ENCODE data around the gene GAA. TPM values are rescaled to one million over a fixed set of nuclear protein-coding genes. Genes with fewer than 3 reads are reported as not detected.

The GAA gene
- polyA plus RNA-seq, 4 donors: 35.5 to 71.0 (median 42.4) TPM

DNA sequence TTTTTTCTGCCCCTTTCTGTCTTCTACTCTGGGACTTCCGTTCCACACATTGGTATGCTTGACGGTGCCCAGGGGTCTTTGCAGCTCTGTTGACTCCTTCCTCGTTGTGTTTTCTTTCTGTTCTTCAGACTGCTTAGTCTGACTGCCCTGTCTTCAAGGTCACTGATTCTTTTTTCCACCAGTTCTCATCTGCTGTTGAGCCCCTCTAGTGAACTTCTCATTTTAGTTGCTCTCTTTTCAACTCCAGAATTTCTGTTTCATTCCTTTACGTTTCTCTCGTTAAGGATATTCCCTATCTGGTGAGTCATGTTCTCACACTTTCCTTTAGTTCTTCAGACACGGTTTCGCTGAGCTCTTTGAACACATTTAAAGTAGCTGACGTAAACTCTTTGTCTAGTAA lies 13.8 kb downstream of the GAA start:
- DNase-seq (ENCODE audit: low read depth in 4 of 4, low spot score in 3 of 4): no peak

GRCh38 chr17:80116276-80116920 lies 15.0 kb downstream of the GAA start:
- no peak for DNase-seq (ENCODE audit: low read depth in 4 of 4, low spot score in 3 of 4)

- DNase-seq (ENCODE audit: low read depth in 4 of 4, low spot score in 3 of 4): no peak
Observed at GRCh38 chr17:80116921-80117380, 15.6 kb downstream of the GAA start.

- no peak for DNase-seq (ENCODE audit: low read depth in 4 of 4, low spot score in 3 of 4)
Observed at GRCh38 chr17:80117491-80118401, 16.4 kb downstream of the GAA start.

DNA sequence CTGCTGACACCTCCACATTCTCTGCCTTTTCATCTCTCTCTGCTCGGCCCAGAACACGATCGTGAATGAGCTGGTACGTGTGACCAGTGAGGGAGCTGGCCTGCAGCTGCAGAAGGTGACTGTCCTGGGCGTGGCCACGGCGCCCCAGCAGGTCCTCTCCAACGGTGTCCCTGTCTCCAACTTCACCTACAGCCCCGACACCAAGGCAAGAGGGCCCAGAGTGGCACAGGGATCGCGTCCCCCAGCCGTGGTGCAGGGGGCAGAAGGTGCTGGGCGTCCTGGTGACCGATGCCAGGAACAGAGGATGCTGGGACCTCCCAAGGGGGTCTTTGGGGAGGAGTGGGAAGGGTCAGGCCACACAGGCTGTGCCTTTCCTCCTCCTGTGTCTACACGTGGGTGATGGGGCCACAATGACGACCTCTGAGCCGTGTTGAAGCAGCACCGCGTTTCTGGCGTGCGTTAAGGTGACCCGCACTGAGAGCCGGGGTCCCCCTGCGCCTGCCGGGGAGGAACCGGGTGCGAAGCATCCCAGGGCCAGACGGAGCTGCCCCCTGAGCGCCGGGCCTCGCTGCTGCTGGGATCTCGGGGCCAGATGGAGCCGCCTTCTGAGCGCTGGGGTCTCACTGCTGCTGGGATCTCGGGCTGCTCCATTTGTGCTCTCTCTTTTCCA lies 17.4 kb downstream of the GAA start:
- DNase-seq (ENCODE audit: low read depth in 4 of 4, low spot score in 3 of 4): no peak

DNA sequence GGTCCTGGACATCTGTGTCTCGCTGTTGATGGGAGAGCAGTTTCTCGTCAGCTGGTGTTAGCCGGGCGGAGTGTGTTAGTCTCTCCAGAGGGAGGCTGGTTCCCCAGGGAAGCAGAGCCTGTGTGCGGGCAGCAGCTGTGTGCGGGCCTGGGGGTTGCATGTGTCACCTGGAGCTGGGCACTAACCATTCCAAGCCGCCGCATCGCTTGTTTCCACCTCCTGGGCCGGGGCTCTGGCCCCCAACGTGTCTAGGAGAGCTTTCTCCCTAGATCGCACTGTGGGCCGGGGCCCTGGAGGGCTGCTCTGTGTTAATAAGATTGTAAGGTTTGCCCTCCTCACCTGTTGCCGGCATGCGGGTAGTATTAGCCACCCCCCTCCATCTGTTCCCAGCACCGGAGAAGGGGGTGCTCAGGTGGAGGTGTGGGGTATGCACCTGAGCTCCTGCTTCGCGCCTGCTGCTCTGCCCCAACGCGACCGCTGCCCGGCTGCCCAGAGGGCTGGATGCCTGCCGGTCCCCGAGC lies 17.9 kb downstream of the GAA start:
- DNase-seq (ENCODE audit: low read depth in 4 of 4, low spot score in 3 of 4): no peak

GRCh38 chr17:80119839-80120238 lies 18.5 kb downstream of the GAA start:
- no peak for DNase-seq (ENCODE audit: low read depth in 4 of 4, low spot score in 3 of 4)

GRCh38 chr17:80122026-80122575 lies 20.7 kb downstream of the GAA start:
- DNase-seq (ENCODE audit: low read depth in 4 of 4, low spot score in 3 of 4): no peak

DNA sequence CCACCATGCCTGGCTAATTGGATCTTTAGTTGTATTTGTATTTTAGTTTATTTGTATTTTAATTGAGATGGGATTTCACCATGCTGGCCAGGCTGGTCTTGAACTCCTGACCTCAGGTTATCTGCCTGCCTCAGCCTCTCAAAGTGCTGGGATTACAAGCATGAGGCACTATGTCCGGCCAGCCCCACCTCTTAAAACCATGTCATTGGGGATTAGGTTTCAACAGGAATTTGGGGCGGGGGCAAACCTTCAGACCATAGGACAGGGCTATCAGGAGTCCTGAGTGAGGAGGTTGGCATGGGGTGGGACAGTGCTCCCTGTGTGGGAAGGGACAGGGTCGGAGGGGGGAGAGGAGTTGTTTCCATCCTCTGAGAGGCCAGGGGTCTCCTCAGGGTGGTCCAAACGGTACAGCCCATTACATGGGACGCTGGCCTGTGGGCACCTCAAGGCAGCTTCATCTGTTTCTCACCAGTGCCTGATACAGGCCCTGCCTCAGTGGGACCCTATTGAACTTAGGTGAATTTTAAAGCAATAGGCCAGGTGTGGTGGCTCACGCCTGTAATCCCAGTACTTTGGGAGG lies 21.6 kb downstream of the GAA start:
- no peak for DNase-seq (ENCODE audit: low read depth in 4 of 4, low spot score in 3 of 4)

DNA sequence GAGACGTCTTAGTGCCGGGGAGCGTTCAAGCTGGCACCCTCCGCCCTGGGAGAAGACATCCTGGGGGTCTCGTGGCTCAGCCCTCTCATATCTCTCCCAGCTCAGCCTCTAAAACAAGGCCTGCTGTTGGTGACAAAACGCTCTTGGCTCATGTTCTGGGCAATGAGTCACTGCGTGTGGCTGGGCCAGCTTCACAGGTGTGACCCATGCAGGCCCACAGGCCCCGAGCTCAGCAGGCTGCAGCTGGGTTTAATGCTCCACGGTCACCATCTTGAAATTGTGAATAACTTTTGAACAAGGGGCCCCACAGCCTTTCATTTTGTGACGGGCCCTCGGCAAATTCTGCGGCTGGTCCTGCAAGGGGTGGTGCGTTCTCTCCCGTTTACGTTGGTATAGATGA lies 22.4 kb downstream of the GAA start:
- no peak for DNase-seq (ENCODE audit: low read depth in 4 of 4, low spot score in 3 of 4)

GRCh38 chr17:80124351-80124981 lies 23.1 kb downstream of the GAA start:
- no peak for DNase-seq (ENCODE audit: low read depth in 4 of 4, low spot score in 3 of 4)

- DNase-seq (ENCODE audit: low read depth in 4 of 4, low spot score in 3 of 4): no peak
Observed at GRCh38 chr17:80125656-80126448, 24.5 kb downstream of the GAA start.

DNA sequence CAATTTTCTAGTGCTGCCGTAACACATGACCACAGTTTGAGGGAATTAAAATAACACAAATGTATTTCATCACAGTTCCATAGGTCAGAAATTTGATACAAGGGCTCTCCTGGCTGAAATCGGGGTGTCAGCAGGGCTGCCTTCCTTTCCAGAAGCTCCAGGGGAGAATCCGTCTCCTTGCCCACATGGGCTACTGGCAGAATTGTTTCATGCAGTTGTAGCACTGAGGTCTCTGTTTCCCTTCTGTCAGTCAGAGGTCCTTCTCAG lies 25.0 kb downstream of the GAA start:
- DNase-seq (ENCODE audit: low read depth in 4 of 4, low spot score in 3 of 4): no peak

DNA sequence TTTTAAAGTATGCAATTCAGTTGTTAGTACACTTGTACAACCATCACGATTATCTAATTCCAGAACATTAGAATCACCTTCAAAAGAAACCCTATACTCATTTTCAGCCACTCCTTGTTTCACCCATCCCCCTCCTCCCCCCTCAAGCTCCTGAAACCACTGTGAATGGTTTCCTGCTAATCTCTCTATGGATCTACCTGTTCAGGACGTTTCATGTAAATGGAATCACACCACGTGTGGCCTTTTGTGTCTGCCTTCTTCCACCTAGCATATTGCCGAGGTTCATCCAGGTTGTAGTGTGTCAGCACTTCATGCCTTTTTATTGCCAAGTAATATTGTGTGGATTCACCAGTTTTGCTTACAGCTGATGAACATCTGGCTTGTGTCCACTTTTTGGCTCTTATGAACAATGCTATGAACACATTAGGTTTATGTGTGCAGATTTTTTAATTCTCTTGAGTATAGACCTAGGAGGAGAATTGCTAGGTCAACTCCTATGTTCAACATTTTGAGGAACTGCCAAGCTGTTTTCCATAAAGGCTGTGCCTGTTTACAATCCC lies 27.7 kb downstream of the GAA start:
- DNase-seq (ENCODE audit: low read depth in 4 of 4, low spot score in 3 of 4): no peak

GRCh38 chr17:80130992-80131391 lies 29.6 kb downstream of the GAA start:
- DNase-seq (ENCODE audit: low read depth in 4 of 4, low spot score in 3 of 4): no peak

DNA sequence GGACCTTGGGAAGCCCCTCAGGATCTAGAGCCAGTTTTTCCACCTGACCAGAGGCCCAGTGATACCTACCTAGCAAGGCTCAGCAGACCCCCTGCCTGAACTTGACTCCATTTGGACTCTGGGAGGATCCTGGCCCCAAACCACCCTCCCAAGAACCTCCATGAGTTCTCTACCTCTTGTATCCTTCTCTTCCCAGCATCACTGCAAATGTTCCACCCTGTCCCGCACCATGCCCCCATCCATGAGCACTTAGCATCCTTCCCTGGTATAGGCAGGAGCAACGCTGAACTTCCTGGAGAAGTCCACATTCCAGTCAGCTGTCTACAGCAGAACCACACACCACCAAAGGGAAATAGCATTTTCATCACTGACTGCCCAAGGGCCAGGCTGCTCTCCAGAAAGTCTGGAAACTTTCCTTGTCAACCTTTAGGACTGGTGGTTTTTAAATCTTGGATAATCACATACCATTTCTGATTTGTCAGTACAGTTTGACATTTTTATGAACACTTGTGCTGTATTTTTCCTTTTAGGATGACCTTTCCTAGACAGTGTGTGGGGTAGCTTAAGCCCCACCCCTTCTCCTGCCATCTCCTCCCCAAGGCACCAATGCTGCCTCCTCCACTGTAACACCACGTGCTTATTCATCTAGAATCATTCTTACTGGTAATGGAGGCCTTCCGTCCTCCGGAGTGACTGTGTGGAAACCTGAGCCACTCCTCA lies 31.7 kb downstream of the GAA start:
- no peak for DNase-seq (ENCODE audit: low read depth in 4 of 4, low spot score in 3 of 4)

DNA sequence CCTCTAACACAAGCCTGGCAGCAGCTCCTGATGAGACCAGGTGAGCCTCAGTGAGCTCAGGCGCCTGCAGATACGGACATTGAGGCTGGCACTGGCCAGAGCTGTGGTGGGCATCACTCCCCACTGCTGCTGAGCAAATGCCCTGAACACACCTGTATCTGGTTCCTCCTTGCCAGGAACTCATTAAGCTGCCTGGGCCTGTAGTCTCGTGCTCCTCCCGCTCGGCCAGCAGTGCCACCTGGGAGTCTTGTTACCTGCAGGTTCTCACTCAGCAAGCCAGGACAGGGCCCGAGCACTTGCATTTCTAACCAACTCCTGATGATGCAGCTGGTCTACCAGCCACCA lies 32.2 kb downstream of the GAA start:
- no peak for DNase-seq (ENCODE audit: low read depth in 4 of 4, low spot score in 3 of 4)

DNA sequence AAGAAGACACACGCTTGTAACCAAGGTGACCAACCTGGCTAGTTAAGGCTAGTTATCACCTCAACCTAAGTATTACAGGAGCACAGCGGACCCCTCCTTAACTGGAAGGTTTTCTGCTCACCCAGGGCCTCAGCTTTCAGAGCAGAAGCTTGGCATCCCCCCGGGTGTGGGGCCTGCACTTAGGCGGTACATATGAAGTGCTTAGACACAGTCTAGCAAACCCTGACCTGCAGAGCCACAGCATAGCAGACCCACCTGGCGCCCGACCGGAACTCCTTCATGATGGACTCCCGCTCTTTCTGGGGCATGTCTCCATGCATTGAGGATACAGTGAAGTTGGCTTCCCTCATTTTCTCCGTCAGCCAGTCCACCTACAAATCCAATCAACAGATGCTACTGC lies 35.8 kb downstream of the GAA start:
- no peak for DNase-seq (ENCODE audit: low read depth in 4 of 4, low spot score in 3 of 4)

All from left renal pelvis (tissue), 4 donors.